ENCODE data around the gene ADARB1.
A peak's percentile ranks its signal among the peaks of the same experiment; 100 is the strongest.

Gene ADARB1

DNA sequence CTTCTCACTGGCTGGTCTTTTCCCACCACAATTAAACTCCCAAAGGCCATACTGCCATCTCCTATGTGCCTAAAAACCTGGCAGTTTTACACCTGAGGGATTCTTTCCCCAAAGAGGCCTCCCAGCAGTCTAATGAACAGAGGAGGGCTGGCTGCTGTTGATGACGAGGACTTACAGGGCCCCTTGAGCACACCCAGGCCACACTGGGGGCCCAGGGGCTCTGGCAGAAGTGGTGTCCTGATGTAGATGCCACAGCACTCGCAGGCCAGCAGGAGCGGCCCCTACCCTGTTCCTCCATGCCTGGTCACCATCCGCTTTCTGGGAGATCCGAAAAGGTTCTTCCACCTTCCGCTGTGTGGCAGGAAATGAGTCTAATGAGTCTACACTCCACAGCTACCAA, 189.2 kb downstream of the ADARB1 start:
- H3K4me3 ChIP-seq (ENCODE audit: severe bottlenecking), result no peak overlapping the region
- H3K36me3 ChIP-seq (ENCODE audit: low read depth), result peaks cover 15% of the 10 kb centered on the region
- no peak for TF ChIP-seq CTCF (IDR thresholded peaks at IDR 0.05; ENCODE audit: poor library complexity, severe bottlenecking)
- peak; percentile 48 for DNase-seq (ENCODE audit: low spot score)
- ATAC-seq (ENCODE audit: low read depth), result no peak
- no peak overlapping the region for H3K27ac ChIP-seq (ENCODE audit: poor library complexity, severe bottlenecking)
- H3K27me3 ChIP-seq (ENCODE audit: insufficient read depth, poor library complexity, severe bottlenecking), result no peaks in the 10 kb centered on the region
- H3K9me3 ChIP-seq (ENCODE audit: severe bottlenecking), result no peaks in the 10 kb centered on the region
- no peaks in the 10 kb centered on the region for H3K4me1 ChIP-seq (ENCODE audit: insufficient read depth, poor library complexity, severe bottlenecking)

DNA sequence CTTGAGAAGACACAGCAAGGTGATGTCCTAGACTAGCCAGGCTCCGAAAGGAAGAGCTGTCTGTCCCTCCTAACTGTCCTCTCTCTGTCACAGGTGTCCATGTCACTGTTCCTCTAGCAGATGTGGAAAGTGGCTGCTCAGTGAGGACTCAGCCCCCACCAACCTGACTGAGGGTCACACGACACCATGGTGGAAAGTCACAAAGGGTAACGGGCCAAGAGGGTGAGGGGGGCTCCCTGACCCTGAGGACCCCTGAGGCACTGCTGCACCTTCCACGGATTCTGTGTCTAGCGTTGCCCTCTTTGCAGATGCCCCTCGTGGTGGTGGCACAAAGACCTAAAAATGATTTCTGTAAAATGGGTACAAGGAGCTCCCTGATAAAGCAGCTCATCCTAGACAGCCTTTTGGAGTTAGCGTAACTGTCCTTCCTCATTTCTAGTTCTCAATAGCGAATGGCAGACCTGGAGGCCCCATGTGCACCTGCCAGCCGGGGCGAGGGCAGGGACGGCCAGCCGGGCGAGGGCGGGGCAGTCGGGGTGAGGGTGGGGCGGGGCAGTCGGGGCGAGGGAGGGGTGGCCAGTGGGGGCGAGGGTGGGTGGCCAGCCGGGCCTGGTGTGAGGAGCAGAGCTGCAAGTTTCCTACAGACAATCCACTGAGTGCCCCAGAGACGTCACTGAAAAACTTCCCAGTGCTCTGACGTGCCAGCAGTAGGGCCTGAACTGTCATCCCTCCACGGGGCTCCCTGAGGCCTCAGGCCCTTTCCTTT, 189.9 kb downstream of the ADARB1 start:
- H3K27ac ChIP-seq (ENCODE audit: poor library complexity, severe bottlenecking), result no peak overlapping the region
- H3K36me3 ChIP-seq (ENCODE audit: low read depth), result peaks cover 15% of the 10 kb centered on the region
- H3K4me3 ChIP-seq (ENCODE audit: severe bottlenecking), result no peak overlapping the region
- no peaks in the 10 kb centered on the region for H3K9me3 ChIP-seq (ENCODE audit: severe bottlenecking)
- peak; percentile 27 for DNase-seq (ENCODE audit: low spot score)
- no peaks in the 10 kb centered on the region for H3K4me1 ChIP-seq (ENCODE audit: insufficient read depth, poor library complexity, severe bottlenecking)
- H3K27me3 ChIP-seq (ENCODE audit: insufficient read depth, poor library complexity, severe bottlenecking), result no peaks in the 10 kb centered on the region
- no peak for TF ChIP-seq CTCF (IDR thresholded peaks at IDR 0.05; ENCODE audit: poor library complexity, severe bottlenecking)
- ATAC-seq (ENCODE audit: low read depth), result no peak

GRCh38 chr21:45264912-45265515, 190.6 kb downstream of the ADARB1 start:
- H3K9me3 ChIP-seq (ENCODE audit: severe bottlenecking), result no peaks in the 10 kb centered on the region

GRCh38 chr21:45265721-45266517, 191.5 kb downstream of the ADARB1 start:
- TF ChIP-seq CTCF (IDR thresholded peaks at IDR 0.05; ENCODE audit: poor library complexity, severe bottlenecking), result no peak
- H3K4me1 ChIP-seq (ENCODE audit: insufficient read depth, poor library complexity, severe bottlenecking), result no peaks in the 10 kb centered on the region
- DNase-seq (ENCODE audit: low spot score) (peak; percentile 41), ATAC-seq (ENCODE audit: low read depth) (no peak; the same call in 2 of the 3 replicates)
- H3K27ac ChIP-seq (ENCODE audit: poor library complexity, severe bottlenecking), result no peak overlapping the region
- peaks cover 30% of the 10 kb centered on the region for H3K36me3 ChIP-seq (ENCODE audit: low read depth)
- H3K27me3 ChIP-seq (ENCODE audit: insufficient read depth, poor library complexity, severe bottlenecking), result no peaks in the 10 kb centered on the region
- H3K4me3 ChIP-seq (ENCODE audit: severe bottlenecking), result no peak overlapping the region
- no peaks in the 10 kb centered on the region for H3K9me3 ChIP-seq (ENCODE audit: severe bottlenecking)

More at GRCh38 chr21:45264912-45265515, 190.6 kb downstream of the ADARB1 start:
- peaks cover 22% of the 10 kb centered on the region for H3K36me3 ChIP-seq (ENCODE audit: low read depth)
- peak; percentile 54 for DNase-seq (ENCODE audit: low spot score)
- no peaks in the 10 kb centered on the region for H3K4me1 ChIP-seq (ENCODE audit: insufficient read depth, poor library complexity, severe bottlenecking)
- H3K27me3 ChIP-seq (ENCODE audit: insufficient read depth, poor library complexity, severe bottlenecking), result no peaks in the 10 kb centered on the region
- H3K27ac ChIP-seq (ENCODE audit: poor library complexity, severe bottlenecking), result no peak overlapping the region
- TF ChIP-seq CTCF (IDR thresholded peaks at IDR 0.05; ENCODE audit: poor library complexity, severe bottlenecking), result no peak
- no peak overlapping the region for H3K4me3 ChIP-seq (ENCODE audit: severe bottlenecking)
- no peak for ATAC-seq (ENCODE audit: low read depth)

All from RWPE2 (cell line).